Dedifferentiated amniotic fluid mesenchymal stem cell (primary cell): ENCODE results near the gene KRCC1.
"Not testable (repeated sequence)": the region's sequence is repeated elsewhere in the genome, so short reads cannot be mapped to it uniquely, and the experiment has no call there.

Source experiments
- DNase-seq: peaks from one replicate; pipeline ENCODE4 v3.0.0-alpha.2; 2016; ENCODE audit errors: extremely low spot score

The KRCC1 gene

DNA sequence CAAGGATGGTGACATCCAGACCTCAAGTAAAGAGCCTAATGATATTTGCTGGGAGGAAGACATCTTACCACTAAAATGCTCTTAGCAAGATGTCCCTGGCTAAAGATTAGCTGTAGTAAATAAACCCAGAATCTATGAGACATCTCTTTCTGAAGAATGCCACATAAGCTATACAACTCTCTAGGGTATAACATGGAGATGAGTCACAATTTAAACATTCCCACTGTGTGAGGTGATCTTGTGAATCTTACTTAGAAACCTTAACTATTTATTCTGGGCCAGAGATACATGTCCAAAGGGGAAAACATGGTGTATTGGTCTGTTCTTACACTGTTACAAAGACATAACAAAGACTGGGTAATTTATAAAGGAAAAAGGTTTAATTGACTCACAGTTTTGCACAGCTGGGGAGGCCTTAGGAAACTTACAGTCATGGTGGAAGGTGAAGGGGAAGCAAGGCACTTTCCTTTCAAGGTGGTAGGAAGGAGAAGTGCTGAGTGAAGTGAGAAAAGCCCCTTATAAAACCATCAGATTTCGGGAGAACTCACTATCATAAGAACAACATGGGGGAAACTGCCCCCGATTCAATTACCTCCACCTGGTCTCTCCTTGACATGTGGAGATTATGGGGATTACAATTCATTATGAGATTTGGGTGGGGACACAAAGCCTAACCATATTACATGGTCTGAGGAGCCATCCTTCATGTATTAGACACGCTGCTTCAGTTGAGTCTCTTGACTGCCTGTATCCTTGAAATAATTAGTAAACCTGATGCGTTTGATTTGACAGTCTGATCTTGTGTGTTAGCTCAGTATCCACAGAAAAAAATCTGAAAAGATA is 17.1 kb downstream of the KRCC1 start:
- peak; percentile 83 for DNase-seq

DNA sequence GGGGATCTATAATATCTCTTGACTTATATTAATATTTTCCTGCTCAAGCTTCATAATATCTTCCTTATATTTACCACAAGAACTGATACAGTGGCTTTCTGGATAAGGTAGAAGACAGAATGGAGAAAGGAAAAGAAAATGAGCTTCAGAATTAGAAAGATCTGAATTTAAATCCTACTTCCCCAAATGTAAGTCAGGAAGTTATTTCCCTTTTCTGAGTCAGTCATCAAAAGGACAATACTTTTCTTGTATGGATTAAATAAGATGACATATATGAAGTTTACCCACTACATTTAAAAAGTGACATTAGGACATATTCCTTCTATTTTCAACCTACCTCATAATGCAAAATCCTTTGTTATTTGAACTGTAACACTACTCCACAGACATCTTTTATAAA is 19.0 kb downstream of the KRCC1 start:
- no peak for DNase-seq

GRCh38 chr2:88036182-88036581 is 19.4 kb downstream of the KRCC1 start:
- DNase-seq = no peak

GRCh38 chr2:88032070-88032702 is 23.4 kb downstream of the KRCC1 start:
- no peak for DNase-seq

GRCh38 chr2:88028931-88029330 is 26.7 kb downstream of the KRCC1 start:
- no peak for DNase-seq

DNA sequence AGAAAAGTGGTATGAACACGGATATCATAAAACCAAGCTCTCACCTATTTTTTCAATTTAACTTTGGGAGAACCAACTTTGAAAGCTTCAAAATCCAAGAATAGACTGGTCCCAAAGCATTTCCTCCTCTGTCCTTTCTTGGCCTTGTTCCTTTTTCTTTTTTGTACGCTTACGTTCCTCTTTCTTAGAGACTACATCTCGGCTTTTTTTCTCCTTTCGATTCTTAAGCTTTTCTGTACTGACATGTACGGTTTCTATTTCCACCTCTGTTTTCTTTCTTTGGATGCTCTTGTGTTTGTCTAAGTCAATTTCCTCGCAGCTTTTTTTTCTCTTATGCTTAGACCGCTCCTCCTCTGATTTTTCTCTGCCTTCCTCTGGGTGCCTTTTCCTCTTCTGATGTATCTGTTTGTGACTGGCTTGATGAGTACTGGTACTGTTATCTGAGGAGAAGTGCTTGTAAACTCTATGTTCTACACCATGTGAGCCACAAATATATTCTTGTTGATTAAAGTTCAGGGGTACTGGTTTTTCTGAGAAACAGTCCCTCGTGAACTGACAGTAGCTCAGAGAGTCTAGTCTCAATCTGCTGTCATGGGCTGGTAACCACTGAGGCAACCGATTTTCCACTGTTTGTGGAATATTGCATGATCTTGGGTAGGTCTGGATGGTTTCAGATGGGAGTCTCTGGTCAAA is 27.7 kb downstream of the KRCC1 start:
- DNase-seq = no peak

- DNase-seq = no peak
Observed at GRCh38 chr2:88024509-88024908, 31.1 kb downstream of the KRCC1 start.

GRCh38 chr2:88022669-88022921 is 33.0 kb downstream of the KRCC1 start:
- DNase-seq = no peak

- no peak for DNase-seq
Observed at GRCh38 chr2:88019985-88020384, 35.6 kb downstream of the KRCC1 start.

- no peak for DNase-seq
Observed at GRCh38 chr2:88018909-88019308, 36.7 kb downstream of the KRCC1 start.

DNA sequence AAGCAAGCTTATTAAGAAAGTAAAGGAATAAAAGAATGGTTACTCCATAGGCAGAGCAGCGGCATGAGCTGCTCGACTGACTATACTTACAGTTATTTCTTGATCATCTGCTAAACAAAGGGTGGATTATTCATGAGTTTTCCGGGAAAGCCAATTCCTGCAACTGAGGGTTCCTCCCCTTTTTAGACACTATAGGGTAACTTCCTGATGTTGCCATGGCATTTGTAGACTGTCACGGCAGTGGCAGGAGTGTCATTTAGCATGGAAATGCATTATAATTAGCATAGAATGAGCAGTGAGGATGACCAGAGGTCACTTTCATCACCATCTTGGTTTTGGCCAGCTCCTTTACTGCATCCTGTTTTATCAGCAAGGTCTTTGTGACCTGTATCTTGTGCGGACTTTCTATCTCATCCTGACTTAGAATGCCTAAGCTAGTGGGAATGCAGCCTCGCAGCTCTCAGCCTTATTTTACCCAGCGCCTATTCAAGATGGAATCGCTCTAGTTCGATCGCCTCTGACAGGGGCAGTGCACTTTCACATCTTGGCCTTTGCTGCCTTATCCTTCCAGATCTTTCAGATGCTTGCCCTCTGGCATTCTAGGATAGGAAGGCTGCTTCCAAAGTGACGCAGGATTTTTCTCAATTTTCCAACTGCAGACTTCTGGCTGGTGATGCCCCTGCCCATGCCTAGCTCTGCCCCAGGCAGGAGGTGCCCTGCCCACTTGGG is 37.3 kb downstream of the KRCC1 start:
- DNase-seq = not testable (repeated sequence)

DNA sequence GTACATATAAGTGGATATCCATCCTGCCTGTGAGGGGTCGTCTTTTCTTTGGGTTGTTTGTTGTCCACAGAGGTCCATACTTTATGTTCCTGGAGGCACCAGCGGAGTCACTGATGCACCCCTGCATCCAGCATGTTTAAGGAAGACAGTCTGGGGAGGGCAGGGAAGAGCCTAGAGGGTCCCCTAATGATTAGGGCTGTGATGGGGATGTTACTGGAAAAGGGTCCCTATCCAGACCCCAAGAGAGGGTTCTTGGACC is 37.9 kb downstream of the KRCC1 start:
- DNase-seq = not testable (repeated sequence)

GRCh38 chr2:88016960-88017779 is 38.4 kb downstream of the KRCC1 start:
- no peak for DNase-seq

GRCh38 chr2:88016086-88016959 is 39.3 kb downstream of the KRCC1 start, which contains the start of gene RNU2-63P:
Gene RNU2-63P, minus strand, starts transcription at chr2:88016547.
- no peak for DNase-seq

GRCh38 chr2:88011011-88011410 is 44.6 kb downstream of the KRCC1 start:
- no peak for DNase-seq

- no peak for DNase-seq
Observed at GRCh38 chr2:88010136-88010535, 45.4 kb downstream of the KRCC1 start.

DNA sequence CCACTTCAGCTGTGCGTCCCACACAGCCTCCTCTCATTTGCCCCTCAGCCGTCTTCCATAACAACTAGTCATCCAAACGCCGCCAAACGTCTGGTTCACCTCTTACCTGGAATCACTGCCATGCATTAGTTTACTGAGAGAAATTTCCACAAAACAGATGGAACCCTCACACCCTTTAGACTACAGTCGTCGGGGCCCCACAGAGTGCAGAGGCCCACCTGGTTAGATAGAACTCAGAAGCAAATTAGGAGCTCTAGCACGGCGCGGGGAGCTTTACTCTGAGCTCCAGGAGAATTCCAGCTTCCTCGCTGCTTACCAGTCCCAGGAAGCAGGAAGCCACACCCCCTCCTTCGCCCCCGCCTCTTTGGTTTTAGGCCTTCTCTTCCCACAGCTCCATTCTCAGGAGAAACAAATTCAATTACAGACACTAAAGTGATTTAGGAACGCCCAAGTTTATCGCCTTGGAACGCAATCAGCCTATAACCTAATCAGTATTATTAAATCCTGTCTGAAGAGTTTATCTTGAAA is 48.6 kb downstream of the KRCC1 start:
- DNase-seq = no peak

DNA sequence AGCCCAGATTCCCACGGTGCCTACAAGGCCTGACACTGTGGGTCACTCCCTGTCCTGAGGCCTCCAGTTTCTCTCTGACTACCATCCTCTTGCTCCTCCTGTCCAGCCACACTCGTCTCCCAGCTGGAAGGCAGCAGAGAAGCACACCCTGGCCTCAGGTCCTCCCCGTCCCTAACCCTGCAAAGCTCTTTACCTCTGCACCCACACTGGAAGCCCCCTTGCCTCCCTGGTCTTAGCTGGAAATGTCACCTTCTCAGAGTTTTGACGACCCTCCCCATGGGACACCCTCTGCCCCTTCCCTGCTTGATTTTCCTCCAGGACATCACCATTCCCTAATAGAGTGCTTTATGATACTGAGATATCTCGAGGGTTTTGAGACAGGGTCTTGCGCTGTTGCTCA is 49.8 kb downstream of the KRCC1 start:
- no peak for DNase-seq

DNA sequence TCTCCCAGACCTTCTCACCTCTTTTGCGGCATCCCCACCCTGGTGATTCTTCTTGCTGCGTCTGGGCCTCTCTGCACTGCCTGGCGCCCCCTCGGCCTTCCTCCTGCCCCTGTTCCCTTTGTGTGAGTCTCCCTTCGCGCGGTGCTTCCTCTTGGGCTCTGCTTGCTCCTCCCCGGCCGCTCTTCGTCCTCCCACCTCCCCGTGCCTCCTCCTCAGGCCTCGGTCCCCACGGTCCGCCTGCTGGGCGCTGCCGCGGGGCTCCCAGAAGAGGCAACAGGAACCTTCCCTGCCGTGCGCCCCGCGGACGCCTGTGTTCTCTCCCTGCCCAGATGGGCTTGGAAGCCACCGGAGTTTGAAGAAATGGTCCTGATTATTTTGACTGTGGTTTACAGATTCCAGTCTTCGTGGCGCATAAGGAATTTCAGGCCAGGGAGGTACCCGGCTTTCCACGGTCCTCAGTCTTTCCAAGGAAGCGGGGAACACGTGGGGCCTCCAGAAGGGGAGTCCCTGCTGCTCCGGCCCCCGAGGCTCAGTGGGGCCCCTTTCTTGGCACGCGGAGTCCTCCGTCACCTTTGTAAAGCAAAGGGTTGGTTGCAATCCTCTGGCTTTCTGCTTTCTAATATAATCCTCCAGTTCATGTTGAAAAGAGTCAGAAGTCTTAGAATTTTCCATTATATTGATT is 52.4 kb downstream of the KRCC1 start:
- no peak for DNase-seq

DNA sequence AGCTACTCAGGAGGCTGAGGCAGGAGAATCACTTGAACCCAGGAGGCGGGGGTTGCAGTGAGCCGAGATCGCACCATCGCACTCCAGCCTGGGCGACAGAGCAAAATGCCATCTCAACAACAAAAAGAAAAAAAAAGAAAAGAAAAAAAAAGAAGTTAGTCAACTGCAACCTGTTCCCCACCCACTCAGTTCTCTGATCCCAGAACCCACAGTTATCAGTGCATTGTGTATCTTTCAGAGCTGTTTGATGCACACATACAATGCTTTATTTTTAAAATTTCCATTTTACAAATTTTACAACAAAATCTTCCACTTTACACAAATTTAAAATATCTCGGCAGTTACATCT is 53.2 kb downstream of the KRCC1 start:
- no peak for DNase-seq
